ENCODE results near the gene WEE2. TPM values are rescaled to one million over a fixed set of nuclear protein-coding genes. Genes with fewer than 3 reads are reported as not detected.

Gene WEE2
- total RNA-seq, 1 experiment from 2014 or later: not detected

- peaks cover 7 to 16% of the 10 kb centered on the region in 2 experiments; a peak in 3 of 4 replicates for H3K36me3 ChIP-seq (ENCODE audit: control insufficient read depth in 1 of 2, insufficient read depth in 2 of 2, low read length in 2 of 2)
- no peaks in the 10 kb centered on the region for H4K20me1 ChIP-seq (ENCODE audit: insufficient read depth)
- ChIA-PET RAD21 (ENCODE audit: low non-redundant PET in 1 of 2, low total read pairs in 2 of 2, uncharacterized antibody in 2 of 2, unreplicated experiment in 2 of 2) (no interaction called here), POLR2A (no interaction called here), CTCF (no interaction called here)
- peaks cover 0 to 7% of the 10 kb centered on the region in 2 experiments; a peak in 1 of 4 replicates for H3K4me1 ChIP-seq (ENCODE audit: control insufficient read depth in 1 of 2, insufficient read depth in 2 of 2, low read length in 2 of 2)
- H3K4me3 ChIP-seq (replicated peaks in 1 of 2; ENCODE audit: low read depth in 1 of 2, low read length in 2 of 2): no peak overlapping the region
- no peaks in the 10 kb centered on the region for H3K27me3 ChIP-seq (ENCODE audit: insufficient read depth, low read length)
- ATAC-seq (no peak), DNase-seq (ENCODE audit: low read depth, low spot score) (no peak)
- H3K79me2 ChIP-seq (ENCODE audit: insufficient read depth, low read length): no peaks in the 10 kb centered on the region
- TF ChIP-seq RAD21 (IDR thresholded peaks at IDR 0.05; ENCODE audit: low read depth): no peak
- TF ChIP-seq EZH2phosphoT487 (IDR thresholded peaks at IDR 0.05; ENCODE audit: borderline replicate concordance): no peak
- no peak for TF ChIP-seq SIN3A (IDR thresholded peaks at IDR 0.05; ENCODE audit: low read depth)
- no peak for TF ChIP-seq ELF1 (IDR thresholded peaks at IDR 0.05; ENCODE audit: borderline replicate concordance, low read depth)
- TF ChIP-seq YY1 (IDR thresholded peaks at IDR 0.05; ENCODE audit: extremely low read depth, insufficient replicate concordance, low read depth, low read length): no peak
- no peak for TF ChIP-seq CTCF (IDR thresholded peaks at IDR 0.05 in 2 of 3, conservative IDR thresholded peaks at IDR 0.05 in 1 of 3; ENCODE audit: borderline replicate concordance in 1 of 3, insufficient read depth in 1 of 3, low read depth in 2 of 3, low read length in 2 of 3)
- TF ChIP-seq REST (IDR thresholded peaks at IDR 0.05; ENCODE audit: low read depth): no peak
- TF ChIP-seq POLR2A (IDR thresholded peaks at IDR 0.05; ENCODE audit: borderline replicate concordance, extremely low read depth, insufficient read depth, insufficient read length): no peak
- no peak for TF ChIP-seq ATF3 (IDR thresholded peaks at IDR 0.05)
- TF ChIP-seq ZNF274 (IDR thresholded peaks at IDR 0.05; ENCODE audit: low read depth, low read length): no peak
- no peak for TF ChIP-seq JUND (IDR thresholded peaks at IDR 0.05)
- TF ChIP-seq EZH2 (IDR thresholded peaks at IDR 0.05): no peak
- no peak for TF ChIP-seq POLR2AphosphoS5 (IDR thresholded peaks at IDR 0.05; ENCODE audit: low read depth, low read length)
- TF ChIP-seq EGR1 (IDR thresholded peaks at IDR 0.05; ENCODE audit: low read depth): no peak
- H3K4me2 ChIP-seq (ENCODE audit: low read length): no peak overlapping the region
- no peak overlapping the region for H2AFZ ChIP-seq (ENCODE audit: low read depth, low read length, poor library complexity, severe bottlenecking)
- no peak overlapping the region for H3K9ac ChIP-seq (ENCODE audit: low read length)
- no peaks in the 10 kb centered on the region for H3K9me2 ChIP-seq (ENCODE audit: insufficient read depth)
- H3K9me3 ChIP-seq (ENCODE audit: control insufficient read depth in 1 of 2, insufficient read depth in 1 of 2, low read depth in 1 of 2, low read length in 2 of 2): no peaks in the 10 kb centered on the region
- no TSS peak for BruUV-seq (replicated peaks)
- intact Hi-C loops (cut with micrococcal nuclease): no loop called here
- no peak overlapping the region for H3K27ac ChIP-seq (ENCODE audit: low read depth, low read length)
Observed at GRCh38 chr7:141659501-141659900, 48.7 kb upstream of the WEE2 start.
